GM19099 (cell line): ENCODE data around the gene EEF1AKMT2.

Source experiments
- POLR2A ChIP-seq: IDR thresholded peaks from 3 replicates; pipeline ENCODE4 v1.6.1; 2011; ENCODE audit warnings: low read depth; ENCODE audit not compliant: insufficient read length; ENCODE audit errors: extremely low read depth

Gene EEF1AKMT2

DNA sequence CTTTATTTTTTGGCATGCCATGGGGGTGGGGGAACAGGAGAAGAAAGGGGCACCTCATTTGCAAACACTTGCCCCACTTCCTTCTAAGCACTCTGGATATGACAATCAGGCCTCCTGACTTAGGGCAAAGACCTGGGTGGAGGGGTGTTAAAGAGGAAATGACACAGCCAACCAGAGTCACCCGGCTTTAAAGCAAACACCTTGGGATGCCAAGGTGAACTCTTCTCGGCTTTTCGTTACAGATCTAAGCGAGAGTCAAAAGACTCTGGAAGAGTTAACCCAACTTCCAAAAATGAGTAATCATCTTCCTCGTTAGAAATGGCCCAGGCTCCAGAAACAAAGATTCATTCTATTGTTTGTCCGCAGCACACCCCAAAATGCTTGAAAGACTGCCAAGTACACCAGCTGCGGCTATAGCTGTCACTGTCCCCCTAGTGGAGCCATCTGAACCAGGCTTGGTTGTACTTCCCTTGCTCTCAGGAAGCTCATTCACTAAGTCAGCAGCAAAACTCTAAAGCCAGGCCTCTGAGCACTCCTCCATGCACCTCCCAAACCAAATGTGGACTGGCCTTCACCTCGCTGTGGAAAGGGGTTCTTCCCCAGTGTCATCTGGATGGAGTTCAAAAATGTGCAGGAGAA, 72.4 kb downstream of the EEF1AKMT2 start:
- no peak for TF ChIP-seq POLR2A

DNA sequence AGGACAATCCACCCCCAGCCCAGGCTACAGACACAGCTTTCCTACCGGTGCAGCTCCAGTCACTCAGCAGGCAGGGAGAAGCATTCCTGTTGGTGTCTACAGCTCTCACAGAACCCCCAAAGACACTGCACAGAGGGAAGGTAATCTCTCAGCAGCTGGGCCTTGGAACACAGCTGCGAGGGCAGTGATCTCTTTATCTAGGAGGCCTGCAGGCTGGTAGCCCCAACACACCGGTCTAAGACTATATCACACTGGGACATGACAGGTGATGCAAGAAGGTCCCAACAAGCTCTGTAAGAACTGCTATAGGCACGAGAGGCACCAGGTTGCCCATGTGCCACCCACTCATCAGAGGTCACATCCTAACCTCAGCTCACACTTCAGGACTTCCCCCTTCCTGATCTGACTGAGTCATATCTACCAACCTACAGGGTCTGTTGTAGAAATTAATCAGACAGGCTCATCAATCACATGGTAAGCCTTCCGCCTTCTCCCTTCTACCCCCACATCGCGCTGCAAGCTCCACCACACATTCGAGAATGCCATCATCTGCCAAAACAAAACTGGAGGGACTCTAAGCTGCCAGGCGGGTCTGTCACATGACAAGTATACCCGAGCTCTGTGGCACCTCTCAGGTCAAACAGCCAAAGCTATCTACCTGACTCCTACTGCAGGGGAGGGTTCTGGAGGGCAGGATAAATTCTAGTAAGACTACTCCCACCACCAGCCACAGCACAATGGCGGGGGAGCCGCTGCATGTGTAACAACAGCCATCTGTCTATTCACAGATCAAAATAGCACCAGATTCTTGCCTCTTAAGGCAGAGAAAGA, 73.6 kb downstream of the EEF1AKMT2 start:
- TF ChIP-seq POLR2A, result peak; percentile 14

GRCh38 chr10:124717041-124717757, 74.5 kb downstream of the EEF1AKMT2 start:
- TF ChIP-seq POLR2A, result no peak

- no peak for TF ChIP-seq POLR2A
Observed at GRCh38 chr10:124716369-124716768, 75.3 kb downstream of the EEF1AKMT2 start.

- TF ChIP-seq POLR2A, result no peak
Observed at GRCh38 chr10:124715439-124715838, 76.2 kb downstream of the EEF1AKMT2 start.

DNA sequence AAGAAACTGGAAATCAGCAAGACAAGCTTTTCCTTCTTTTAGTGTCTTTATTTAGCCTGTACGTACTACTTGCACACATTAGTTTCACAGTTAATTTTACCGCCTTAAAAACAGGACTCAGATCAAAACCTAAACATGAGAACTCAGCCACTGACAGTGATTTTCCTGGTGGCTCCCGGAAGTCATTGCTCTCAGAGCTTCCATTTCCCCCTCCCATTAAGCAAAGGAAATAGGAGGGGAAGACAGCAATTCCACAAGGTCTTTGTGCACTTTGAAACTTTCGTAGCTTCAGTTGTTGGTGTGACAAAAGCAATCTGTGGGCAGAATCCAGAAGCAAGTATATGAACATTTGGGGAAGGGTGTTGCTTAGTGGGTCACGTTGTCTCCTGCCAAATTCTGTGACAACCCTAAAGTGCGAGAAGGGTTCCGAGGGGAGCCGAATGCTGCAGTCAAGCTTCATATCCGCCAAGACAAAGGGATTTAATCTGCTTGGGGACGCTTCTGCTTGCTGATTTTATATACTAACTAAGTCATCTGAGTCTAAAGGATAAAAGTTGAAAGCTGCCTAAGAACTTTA, 77.9 kb downstream of the EEF1AKMT2 start:
- no peak for TF ChIP-seq POLR2A

DNA sequence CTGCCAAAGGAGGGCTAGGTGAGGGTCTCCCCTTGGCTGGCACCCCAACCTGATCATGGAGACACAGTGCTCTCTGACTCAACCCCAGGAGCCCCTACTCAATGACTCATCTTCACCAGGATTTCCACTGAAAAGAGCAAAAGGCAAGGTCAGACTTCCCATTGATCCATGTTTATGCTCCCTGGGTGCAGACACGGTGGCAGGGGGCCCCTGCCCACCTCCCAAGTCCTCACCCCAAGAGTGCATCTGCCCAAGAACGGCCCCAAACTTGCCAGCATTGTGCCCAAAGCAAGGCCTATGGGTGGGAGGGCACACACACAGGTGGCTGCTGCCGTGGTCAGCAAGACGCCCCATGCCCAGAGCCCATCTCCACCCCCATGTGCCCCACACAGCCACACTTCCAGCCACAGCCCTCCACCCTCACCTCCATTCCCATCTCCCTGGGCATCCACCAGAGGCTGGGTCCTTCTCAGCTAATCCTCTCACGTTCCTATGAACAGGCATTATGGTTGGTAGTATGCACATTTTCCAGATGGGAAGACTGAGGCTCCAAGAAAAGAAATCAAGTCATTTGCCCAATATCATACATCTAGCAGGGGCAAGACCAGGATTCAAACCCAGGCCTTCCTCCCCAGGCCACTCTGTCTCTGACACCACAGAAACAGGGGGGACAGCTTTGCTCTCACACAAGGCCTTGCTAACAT, 78.8 kb downstream of the EEF1AKMT2 start:
- TF ChIP-seq POLR2A, result no peak

DNA sequence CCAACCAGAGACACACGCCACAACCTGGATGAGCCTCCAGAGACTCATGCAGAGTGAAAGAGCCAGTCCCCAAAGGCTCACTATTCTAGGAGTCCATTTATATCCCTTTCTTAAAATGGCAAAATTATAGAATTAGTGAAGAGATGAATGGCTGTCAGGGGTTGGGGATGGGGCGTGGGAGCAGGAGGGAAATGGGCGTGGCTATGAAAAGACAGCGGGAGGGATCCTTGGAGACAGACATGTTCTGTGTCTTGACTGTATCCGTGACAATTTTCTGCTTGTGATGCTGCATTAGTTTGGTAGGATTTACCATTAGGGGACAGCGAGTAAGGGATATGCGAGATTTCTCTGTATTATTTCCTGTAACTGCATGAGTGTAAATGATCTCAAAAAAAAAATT, 80.5 kb downstream of the EEF1AKMT2 start:
- no peak for TF ChIP-seq POLR2A

- TF ChIP-seq POLR2A, result no peak
Observed at GRCh38 chr10:124710266-124710881, 81.3 kb downstream of the EEF1AKMT2 start.

DNA sequence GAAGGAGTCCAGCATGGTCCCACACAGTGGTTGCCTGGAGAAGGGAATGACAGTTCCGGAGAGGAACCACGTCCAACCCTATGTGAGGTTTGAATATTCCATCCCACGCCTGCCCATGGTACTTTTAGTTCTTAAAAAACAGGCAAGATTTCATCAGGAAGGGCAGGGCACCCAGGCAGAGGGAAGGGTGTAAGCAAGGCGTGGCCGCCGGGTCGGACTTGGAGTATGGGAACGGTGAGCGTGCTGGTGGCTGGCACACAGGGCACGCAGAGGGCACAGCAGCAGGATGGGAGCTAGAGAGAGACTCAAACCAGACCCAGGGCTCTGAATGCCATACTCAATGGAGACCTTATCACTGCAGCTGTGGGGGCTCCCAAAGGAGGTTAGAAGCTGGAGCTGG, 81.8 kb downstream of the EEF1AKMT2 start:
- no peak for TF ChIP-seq POLR2A

DNA sequence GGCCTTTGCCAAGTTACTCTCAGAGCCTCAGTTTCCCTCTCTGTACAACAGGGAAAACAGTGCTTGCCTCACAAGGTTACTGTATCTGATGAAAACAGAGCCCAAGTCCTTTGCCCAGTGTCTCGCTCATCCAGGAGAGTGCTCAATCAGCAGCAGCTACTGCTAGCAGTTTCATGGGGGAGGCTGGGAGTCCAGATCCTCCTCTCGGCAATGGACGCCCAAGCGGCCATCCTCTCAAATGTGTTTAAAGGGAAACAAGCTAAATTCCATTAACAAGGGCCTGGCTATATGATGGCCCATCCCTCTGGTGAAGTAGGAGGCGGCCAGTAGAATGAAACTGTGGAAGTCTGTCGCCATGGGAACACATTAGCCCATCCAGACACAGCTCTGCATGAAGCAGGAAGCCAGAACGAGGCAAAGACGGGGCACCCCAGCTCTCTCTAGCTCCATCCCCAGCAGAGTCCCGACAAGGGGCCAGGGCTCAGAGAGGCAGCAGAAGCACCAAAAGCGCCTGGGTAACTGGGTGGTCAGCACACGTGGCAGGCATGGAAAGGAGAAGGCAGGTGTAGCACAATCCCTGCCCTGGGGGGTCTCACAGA, 82.7 kb downstream of the EEF1AKMT2 start:
- TF ChIP-seq POLR2A, result no peak

GRCh38 chr10:124708246-124708779, 83.4 kb downstream of the EEF1AKMT2 start:
- TF ChIP-seq POLR2A, result no peak
